ENCODE measurements around the gene TRMT61B. TPM values are rescaled to one million over a fixed set of nuclear protein-coding genes. Genes with fewer than 3 reads are reported as not detected.

The TRMT61B gene
- total and polyA plus RNA-seq, 2 experiments from 2014 or later, result 9.3 to 18.7 TPM

GRCh38 chr2:28833740-28834470, 36.2 kb downstream of the TRMT61B start:
- Histone ChIP-seq H3K4me1 (ENCODE audit: low read depth) (no peaks in the 10 kb centered on the region), H3K27ac (no peak overlapping the region), H3K27me3 (no peaks in the 10 kb centered on the region), H3K9me3 (ENCODE audit: low read depth) (no peaks in the 10 kb centered on the region), H3K4me3 (no peak overlapping the region), H3K36me3 (no peaks in the 10 kb centered on the region)
- DNase-seq (ENCODE audit: low read depth in 1 of 2, low spot score in 1 of 2), result no peak
- TF ChIP-seq, protein P1, sequence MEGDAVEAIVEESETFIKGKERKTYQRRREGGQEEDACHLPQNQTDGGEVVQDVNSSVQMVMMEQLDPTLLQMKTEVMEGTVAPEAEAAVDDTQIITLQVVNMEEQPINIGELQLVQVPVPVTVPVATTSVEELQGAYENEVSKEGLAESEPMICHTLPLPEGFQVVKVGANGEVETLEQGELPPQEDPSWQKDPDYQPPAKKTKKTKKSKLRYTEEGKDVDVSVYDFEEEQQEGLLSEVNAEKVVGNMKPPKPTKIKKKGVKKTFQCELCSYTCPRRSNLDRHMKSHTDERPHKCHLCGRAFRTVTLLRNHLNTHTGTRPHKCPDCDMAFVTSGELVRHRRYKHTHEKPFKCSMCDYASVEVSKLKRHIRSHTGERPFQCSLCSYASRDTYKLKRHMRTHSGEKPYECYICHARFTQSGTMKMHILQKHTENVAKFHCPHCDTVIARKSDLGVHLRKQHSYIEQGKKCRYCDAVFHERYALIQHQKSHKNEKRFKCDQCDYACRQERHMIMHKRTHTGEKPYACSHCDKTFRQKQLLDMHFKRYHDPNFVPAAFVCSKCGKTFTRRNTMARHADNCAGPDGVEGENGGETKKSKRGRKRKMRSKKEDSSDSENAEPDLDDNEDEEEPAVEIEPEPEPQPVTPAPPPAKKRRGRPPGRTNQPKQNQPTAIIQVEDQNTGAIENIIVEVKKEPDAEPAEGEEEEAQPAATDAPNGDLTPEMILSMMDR (IDR thresholded peaks at IDR 0.05; ENCODE audit: low read depth, low read length), result no peak

DNA sequence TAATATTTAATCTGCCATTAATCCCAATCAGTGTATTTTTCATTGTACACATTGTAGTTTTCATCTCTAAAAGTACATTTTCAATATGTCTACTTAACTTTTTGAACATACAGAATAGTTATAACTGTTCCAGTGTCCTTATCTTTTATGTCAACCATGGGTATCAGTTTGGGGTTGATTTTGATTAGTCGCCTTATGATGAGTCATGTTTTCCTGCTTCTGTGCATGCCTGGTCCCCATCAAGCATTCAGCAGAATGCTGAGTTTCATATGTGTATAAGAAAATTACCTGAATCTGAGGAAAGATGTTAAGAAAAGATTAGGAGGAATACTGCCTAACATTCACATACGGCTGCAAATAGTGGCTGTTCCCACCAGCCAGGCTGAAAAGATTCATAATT, 41.7 kb downstream of the TRMT61B start:
- Histone ChIP-seq H3K4me1 (ENCODE audit: low read depth) (no peaks in the 10 kb centered on the region), H3K4me3 (no peak overlapping the region), H3K36me3 (no peaks in the 10 kb centered on the region), H3K9me3 (ENCODE audit: low read depth) (no peaks in the 10 kb centered on the region), H3K27me3 (no peaks in the 10 kb centered on the region), H3K27ac (no peak overlapping the region)
- TF ChIP-seq, protein P1 (IDR thresholded peaks at IDR 0.05; ENCODE audit: low read depth, low read length), result no peak
- DNase-seq (ENCODE audit: low read depth in 1 of 2, low spot score in 1 of 2), result peak in 1 of 2 donors; percentile 38

- H3K9me3 ChIP-seq (ENCODE audit: low read depth), result no peaks in the 10 kb centered on the region
- TF ChIP-seq, protein P1 (IDR thresholded peaks at IDR 0.05; ENCODE audit: low read depth, low read length), result no peak
- no peaks in the 10 kb centered on the region for H3K36me3 ChIP-seq
- H3K4me3 ChIP-seq, result no peak overlapping the region
- no peaks in the 10 kb centered on the region for H3K4me1 ChIP-seq (ENCODE audit: low read depth)
- DNase-seq (ENCODE audit: low read depth in 1 of 2, low spot score in 1 of 2), result no peak
- no peak overlapping the region for H3K27ac ChIP-seq
- H3K27me3 ChIP-seq, result no peaks in the 10 kb centered on the region
Measured at GRCh38 chr2:28824870-28825269, 45.2 kb downstream of the TRMT61B start.

DNA sequence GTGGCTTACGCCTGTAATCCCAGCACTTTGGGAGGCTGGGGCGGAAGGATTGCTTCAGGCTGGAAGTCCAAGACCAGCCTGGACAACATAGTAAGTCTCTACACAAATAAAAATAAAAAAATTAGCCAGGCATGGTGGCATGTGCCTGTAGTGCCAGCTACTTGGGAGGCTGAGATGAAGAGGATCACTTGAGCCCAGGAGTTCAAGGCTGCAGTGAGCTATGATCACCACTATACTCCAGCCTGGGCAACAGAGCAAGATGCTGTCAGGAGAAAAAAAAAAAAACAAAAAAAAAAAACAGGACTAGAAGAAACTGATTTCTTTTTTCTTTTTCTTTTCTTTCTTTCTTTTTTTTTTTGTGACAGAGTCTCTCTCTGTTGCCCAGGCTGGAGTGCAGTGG, 45.9 kb downstream of the TRMT61B start:
- TF ChIP-seq, protein P1 (IDR thresholded peaks at IDR 0.05; ENCODE audit: low read depth, low read length), result no peak
- Histone ChIP-seq H3K4me3 (no peak overlapping the region), H3K27ac (no peak overlapping the region), H3K9me3 (ENCODE audit: low read depth) (no peaks in the 10 kb centered on the region), H3K4me1 (ENCODE audit: low read depth) (no peaks in the 10 kb centered on the region), H3K27me3 (no peaks in the 10 kb centered on the region), H3K36me3 (no peaks in the 10 kb centered on the region)
- no peak for DNase-seq (ENCODE audit: low read depth in 1 of 2, low spot score in 1 of 2)

DNA sequence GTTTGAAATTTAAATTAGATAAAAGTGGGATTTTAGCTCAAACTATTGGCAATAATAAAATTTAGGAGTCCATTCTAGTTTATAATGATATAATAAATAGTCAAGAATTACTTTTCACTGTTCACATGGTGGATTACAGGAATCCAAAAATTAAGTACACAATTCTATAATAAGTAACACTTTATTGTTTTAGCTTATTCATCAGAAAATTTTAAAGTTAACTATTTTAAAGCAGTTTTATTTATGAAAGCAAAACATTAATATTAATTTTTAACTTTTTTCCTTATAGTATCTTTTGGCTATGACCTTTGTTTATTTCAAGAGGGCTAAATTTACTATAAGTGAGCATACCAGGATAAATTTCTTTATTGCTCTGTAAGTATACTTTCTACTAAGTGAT, 48.1 kb downstream of the TRMT61B start:
- TF ChIP-seq, protein P1 (IDR thresholded peaks at IDR 0.05; ENCODE audit: low read depth, low read length), result no peak
- no peaks in the 10 kb centered on the region for H3K27me3 ChIP-seq
- no peak overlapping the region for H3K27ac ChIP-seq
- H3K4me1 ChIP-seq (ENCODE audit: low read depth), result no peaks in the 10 kb centered on the region
- no peaks in the 10 kb centered on the region for H3K36me3 ChIP-seq
- no peak for DNase-seq (ENCODE audit: low read depth in 1 of 2, low spot score in 1 of 2)
- H3K4me3 ChIP-seq, result no peak overlapping the region
- H3K9me3 ChIP-seq (ENCODE audit: low read depth), result no peaks in the 10 kb centered on the region

All from cardiac muscle cell (in vitro differentiated cells and primary cell).